Activated T-helper 1 cell treated with anti-CD3 and anti-CD28 coated beads, Interleukin-2, amount 50 U/mL, for 16 hours (primary cell): Measurements from ENCODE around the gene PIK3R6.

Source experiments
- DNase-seq, 2 donors: peaks; one replicate each; pipeline ENCODE4 v3.0.0-alpha.2; 2020; ENCODE audit warnings: low read depth in 1 of 2, low spot score in 1 of 2

PIK3R6 gene

DNA sequence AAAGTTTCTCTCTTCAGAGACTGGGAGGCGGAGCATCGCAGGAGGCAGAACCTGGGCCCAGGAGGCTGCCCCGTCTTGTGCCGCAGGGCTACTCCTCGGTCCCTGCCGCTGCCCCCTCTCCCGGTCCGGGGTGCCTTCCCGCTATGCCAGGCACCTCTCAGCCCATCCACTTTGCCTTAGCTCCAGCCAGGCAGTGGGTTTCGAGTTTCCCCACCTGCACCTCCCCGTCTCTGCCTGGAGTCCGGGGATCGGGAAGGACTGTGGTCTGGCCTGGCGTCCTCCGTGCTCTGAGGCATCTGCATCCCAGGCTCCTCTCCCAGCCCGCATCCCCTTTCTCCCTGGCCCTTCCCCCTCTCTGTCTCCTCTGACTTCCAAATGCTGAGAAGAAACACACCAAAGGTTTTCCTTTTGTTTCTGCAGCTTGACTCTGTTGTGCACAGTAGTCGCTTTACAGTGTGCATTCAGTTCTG is 26.8 kb upstream of the PIK3R6 start:
- DNase-seq: no peak

DNA sequence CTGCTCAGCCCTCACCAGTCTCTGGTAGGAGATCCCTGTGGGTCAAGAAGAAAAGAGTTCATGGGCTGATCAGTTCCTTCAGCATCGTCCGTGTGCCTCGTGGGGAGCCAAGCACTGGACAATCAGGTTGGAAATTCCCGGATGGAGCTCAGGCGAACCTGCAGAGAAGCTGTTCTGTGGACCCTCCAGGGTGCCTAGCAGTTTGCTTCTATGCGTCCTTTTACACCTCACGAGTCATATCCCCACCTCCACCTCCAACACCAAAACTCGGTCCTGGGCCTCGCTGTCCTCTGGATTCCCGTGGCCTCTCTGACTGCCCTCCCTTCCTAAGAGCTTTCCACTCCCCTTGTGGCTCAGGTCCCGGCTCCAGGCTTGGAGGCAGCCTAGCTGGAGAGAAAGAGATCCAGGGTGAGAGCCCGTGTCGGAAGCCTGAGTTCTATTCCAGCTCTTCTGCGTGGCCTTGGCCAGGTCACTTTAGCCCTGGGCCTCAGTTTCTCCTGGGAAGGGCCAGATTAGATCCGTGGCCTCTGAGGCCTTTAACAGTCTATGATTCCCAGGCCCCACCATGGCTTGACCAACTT is 26.2 kb upstream of the PIK3R6 start:
- no peak for DNase-seq

DNA sequence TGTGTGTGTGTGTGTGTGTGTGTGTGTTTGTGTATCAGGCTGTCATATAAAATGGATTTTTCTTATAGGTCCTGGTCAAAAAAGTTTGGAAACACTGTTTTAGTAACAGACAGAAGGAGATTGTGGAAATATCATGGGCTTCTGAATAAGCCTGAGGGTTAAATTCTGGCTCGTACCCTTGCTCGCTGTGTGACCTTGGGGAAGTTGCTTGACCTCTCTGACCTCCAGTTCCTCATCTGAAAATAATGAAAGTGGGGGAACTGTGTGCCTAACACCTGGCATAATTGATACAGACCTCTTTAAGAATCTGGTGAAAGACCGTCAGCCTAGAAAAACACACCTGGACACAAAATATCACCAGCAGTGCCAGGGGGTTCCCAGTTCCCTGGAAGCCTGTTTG is 25.6 kb upstream of the PIK3R6 start:
- DNase-seq: no peak

DNA sequence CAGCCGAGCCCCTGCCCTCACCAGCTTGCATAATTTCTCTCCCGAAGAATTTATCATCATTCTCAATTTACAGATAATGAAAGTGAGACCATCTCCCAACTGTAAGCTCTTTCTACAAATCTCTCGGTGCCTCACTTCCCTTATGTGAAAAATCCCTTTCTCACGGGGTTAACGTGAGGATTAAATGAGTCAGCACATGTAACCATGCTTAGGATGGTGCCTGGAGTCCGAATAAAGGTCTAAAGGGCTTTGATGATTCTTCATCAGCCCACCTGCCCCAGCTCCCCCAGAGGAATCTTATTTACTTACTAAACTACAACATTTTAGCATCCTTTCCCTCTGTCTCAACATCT is 24.8 kb upstream of the PIK3R6 start:
- DNase-seq: no peak

DNA sequence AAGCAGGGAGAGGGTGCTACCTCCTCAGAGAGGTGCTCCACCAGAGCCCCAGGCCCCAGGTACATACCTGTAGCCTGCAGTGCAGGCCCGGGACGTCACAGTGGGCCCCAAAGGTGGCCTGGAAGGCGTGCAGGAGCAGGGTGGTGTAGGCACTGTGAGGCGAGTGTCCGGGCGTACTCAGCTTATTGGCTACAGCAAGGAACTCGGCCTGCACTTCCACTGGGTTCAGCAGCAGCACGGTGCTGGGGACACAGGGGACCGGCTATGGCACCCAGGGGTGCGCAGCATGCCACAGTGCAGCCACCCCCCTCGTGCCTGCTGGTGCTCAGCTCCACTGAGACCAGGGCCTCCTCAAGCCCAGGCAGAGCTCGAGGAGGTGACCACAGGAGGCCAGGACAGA is 23.2 kb upstream of the PIK3R6 start:
- DNase-seq: no peak

DNA sequence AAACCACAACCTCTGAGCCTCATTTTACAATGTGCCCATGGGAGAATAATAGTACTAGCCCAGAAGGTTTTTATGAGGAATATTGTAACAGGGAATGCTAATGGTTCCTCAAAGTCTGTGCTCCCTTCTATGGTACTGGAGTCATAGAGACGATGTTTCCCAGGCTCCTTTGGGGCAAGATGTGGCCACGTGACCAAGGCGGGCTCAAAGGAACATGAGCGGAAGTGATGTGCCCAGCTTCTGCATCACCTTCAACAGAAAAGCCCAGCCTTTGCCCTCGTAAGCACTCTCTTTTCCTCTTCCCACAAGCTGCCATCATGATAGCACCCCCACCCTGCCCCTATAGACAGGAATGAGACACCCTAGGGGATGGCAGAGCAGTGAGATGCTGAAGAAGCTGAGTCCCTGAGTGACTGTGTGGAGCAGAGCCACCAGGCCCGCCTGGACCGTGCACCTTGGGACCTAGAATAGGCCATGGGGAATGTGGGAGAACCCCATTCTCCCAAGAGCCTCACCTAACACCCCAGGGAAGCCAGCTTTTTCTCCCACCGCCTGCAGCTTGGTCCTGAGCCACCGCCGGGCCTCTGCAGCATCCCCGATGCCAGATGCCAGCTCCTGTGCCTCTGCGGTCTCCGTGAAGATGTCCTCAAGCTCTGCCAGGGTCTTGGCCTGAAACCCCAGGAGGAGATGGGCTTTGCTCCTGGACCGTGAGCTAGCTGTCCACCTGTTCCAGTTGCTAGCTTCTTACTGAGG is 22.2 kb upstream of the PIK3R6 start:
- DNase-seq: no peak

DNA sequence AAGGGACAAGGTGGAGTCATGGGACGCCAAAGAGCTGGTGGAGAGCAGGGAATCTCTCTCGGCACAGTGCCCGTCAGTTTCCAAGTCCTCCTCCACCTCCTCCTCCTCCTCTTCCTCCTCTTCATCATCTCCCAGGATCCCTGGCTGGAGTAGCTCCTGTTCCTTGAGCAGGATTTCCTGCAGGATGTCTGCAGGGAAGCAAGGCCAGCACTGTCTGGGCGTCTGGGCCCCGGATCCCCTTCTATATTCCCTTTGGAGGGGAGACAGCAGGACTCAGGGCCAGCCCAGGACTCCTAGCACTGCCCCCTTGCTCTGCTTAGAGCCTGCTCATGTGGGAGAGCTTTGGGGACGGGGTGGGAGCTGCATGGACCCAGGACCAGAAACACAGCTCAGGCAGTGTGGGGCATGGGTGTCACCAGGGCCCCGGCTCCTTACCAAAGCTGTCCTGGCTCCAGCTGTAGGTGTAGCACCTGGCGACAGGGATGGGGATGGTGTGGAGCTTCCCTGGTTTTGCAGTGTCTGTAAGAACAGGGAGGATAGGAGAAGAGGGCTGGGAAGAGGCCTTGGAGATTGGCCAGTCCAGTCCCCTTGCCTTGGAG is 21.3 kb upstream of the PIK3R6 start:
- DNase-seq: no peak

DNA sequence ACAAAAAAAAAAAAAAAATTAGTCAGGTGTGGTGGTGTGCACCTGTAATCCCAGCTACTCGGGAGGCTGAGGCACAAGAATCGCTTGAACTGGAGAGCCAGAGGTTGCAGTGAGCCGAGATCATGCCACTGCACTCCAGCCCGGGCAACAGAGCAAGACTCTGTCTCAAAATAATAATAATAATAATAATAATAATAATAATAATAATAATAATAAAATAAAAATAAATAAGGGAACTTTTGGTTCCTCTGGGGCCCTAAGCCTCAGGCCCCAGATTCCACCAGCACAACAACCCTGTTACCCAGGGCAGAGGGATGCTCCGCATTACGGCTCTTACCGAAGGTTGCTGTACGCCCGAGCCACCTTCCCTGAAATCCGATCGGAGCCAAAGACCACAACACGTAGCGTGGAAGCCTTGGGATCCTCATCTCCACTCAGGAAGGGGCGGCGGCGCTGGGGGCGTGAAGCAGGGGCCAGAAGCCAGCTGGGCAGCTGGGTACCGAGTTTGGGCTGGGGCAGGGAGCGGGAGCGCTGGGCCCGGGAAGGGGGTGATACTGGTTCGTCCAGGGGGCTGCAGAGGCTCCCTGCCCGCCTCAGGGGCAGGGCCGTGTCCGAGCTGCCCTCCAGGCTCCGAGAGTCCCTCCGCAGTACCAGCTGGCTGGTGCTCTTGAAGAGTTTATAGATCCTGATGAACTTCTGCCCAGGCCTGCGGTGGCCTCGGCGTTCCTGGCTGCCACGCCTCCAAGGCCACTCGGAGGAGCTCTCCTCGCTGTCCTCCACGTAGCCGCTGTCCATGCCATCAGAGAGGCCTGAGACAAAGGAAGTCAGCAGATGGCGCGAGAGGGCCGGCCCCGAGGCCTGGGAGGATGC is 20.6 kb upstream of the PIK3R6 start:
- no peak for DNase-seq

DNA sequence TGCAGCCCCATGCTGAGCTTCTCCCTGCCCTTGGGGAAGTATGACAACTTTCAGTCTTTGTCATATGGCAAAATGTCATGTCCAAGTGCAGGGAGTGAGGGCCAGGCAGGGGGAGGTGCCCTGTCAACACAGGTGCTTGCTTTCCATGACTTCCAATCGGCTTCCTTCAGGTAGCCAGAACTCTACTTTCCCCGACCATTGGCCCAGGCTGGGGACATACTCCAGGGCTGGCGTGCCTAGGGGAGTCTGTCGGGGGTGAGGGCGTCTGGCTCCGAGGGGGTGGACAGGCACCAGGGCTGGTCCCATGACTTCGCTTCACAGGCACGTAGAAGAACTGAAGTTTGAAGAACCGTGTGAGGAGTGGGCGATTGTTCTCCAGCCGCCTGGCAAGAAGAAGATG is 19.8 kb upstream of the PIK3R6 start:
- no peak for DNase-seq

DNA sequence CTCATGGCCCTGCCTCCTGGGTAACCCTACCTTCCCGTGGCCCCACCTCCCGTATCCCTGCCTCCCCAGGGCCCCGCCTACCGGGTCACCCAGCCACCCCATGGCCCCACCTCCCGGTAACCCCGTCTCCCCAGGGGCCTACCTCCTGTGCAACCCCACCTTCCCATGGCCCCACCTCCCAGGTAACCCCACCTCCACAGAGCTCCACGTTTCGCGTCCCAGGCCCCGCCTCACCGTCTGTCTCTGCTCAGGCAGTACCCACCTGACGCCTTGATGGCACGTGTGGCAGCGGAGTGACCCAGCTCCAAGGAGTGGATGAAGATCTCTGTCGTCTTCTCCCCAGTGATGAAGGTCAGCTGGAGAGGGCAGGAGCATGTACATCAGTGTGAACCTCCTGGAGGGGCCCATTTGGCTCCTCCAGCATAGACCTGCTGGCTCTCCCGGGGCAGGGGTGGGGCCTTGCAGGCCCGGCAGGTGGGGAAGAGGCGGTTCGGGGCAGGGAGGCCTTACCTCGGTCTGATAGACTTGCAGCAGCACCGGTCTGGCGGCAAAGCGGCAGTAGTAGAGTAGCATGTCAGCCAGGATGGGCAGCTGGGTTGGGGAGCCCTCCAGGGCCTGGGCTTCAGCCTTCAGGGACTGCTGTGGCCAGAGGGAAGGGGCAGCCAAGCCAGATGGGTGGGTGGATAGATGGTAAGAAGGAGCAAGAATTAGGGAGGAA is 18.7 kb upstream of the PIK3R6 start:
- no peak for DNase-seq

DNA sequence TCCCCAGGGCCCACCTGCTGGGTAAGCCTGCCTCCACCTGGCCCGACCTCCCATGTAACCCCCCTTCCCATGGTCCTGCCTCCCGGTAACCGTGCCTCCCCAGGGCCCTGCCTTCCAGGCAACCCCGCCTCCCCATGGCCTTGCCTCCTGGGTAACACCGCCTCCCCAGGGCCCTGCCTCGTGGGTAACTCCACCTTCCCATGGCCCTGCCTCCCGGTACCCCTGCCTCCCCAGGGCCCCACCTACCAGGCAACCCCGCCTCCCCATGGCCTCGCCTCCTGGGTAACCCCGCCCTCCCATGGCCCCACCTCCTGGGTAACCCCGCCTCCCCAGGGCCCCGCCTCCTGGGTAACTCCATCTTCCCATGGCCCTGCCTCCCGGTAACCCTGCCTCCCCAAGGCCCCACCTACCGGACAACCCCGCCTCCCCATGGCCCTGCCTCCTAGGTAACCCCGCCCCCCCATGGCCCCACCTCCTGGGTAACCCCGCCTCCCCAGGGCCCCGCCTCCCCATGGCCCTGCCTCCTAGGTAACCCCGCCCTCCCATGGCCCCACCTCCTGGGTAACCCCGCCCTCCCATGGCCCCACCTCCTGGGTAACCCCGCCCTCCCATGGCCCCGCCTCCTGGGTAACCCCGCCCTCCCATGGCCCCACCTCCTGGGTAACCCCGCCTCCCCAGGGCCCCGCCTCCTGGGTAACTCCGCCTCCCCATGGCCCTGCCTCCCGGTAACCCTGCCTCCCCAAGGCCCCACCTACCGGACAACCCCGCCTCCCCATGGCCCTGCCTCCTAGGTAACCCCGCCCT is 17.9 kb upstream of the PIK3R6 start:
- DNase-seq: peak in 1 of 2 donors; percentile 54

DNA sequence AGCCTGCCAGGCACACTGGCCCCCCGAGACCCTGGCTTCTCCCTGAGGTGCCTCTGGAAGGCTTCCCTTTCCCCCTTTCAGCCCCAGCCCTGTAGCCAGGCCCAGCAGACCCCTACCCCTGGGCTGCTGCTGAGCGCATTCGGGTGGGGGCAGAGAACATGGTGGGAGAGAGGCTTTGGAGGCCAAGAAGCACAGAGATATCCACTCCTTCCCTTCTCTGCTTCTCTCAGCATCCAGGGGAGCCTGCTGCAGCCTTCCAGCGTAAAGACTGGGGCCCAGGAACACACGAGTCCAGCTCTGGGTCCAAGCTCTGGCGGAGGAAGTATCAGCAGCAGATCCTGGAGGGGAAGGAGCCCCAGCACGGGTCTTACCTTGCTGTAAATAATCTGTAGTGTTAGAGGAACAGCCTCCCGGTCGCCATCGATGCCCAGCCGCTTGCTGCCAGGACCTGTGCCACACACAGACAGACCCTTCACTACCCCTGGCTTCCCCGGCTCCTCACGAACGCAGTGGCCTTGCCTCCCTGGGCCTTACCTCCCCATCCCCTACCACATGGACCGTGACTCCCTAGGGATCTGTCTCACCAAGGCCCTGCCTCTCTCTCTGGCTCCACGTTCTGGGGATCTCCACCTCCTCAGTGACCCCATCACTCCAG is 17.0 kb upstream of the PIK3R6 start:
- no peak for DNase-seq

DNA sequence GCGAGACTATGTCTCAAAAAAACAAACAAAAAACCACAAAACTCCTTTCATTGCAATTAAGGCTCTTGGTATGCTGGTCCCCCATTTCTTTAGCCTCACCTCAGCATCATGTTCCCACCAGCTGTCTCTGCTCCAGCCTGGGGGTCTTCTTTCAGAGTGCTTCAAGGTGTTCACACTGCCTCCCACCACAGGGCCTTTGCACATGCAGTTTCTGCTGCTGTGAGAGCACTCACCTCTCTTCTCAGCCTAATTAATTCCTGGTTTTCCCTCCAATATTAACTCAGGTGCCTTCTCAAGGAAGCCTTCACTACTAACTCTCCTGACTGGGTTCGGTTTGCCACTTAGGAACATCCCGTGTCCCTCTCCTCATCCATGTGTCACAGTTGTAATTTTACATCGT is 15.9 kb upstream of the PIK3R6 start:
- DNase-seq: no peak

DNA sequence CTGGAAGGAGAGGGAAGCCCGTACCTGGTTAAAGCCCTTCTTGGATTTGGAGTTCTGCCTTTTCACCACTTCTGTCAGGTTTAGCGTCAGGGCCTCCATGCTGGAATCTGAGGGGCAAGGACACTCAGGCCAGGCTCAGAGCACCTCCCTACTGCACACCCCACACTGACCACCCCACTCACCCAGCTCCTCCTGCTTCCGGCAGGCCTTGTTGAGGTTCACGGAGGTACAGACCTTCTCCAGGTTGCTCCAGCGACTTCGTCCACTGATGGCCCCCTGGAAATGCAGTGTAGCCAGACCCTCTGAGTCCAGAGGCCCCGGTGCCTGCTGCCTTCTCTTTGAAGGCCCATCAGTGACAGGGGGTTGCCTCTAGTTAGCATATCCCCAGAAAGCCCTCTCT is 14.1 kb upstream of the PIK3R6 start:
- no peak for DNase-seq

DNA sequence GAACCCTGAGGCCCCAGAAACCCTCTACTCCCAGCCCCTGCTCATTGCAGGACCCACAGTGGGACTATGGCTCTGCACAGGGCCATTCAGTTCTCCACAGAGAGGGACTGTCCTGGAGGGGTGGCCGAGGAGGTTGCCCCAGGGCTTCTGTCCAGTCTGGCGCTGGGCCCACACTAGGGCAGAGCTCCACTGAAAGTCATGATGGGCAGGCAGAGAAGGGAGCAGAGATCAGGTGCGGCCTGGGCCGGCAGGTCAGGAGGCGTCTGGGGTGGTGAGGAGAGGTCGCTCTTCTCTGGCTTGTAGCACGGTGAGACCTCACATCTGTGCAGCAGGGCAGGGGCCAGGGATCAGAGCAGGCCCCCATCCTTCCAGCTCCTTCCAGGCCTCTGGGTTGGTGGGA is 13.0 kb upstream of the PIK3R6 start:
- no peak for DNase-seq

DNA sequence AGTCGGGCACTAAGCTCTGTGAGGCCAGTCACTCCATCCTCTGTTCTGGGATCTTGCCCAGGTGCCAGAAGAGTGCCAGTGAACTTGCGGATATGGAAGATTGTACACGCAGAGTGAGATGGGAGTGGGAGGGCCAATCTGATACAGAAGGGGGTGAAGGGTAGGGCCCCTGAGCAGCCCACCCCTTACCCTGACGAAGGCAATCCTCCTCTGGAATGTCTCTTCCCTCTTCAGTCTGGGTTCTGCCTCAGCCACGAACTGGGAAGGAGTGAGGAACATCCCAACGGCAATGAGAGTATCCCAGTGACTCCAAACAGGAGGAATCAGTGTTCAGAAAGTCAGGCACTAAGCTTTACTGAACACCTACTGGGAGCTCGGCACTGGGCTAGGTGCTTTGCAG is 11.9 kb upstream of the PIK3R6 start:
- no peak for DNase-seq

DNA sequence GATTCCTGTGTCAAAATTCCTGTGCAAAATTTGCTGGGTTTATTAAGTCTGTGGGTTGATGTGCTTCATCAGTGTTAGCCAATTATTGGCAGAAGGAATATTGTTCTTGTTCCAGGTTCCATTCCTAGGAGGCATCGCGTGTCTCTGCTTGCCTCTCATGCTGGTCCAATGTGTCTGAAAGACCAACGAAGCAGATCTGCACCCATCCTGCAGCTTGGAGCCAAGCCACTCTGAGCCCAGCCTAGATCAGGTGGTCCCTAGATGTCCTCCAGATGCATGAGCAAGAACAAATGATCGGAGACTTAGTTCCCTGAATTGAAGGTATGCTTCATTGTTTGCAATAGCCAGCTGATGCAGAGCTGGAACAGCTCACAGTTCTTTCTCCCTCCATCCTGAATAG is 10.5 kb upstream of the PIK3R6 start:
- DNase-seq: no peak

DNA sequence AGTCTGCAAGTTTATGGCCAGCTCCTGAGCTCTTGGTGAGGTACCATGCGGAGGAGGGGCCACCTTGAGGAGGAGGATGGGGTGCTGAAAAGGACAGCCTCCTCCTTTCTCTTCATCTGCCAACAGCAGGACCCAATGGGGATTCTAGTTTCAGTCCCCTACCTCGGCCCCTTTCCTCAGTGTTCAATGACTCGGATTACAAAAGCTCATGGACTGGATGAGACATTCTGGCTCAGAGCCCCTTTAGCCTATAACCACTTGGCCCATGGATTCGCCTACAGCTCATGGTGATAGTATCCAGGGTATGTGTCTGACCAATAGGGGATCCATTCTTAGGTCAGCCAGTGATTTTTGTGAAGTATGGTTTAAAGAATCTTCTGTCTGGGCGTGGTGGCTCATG is 8.5 kb upstream of the PIK3R6 start:
- DNase-seq: no peak

DNA sequence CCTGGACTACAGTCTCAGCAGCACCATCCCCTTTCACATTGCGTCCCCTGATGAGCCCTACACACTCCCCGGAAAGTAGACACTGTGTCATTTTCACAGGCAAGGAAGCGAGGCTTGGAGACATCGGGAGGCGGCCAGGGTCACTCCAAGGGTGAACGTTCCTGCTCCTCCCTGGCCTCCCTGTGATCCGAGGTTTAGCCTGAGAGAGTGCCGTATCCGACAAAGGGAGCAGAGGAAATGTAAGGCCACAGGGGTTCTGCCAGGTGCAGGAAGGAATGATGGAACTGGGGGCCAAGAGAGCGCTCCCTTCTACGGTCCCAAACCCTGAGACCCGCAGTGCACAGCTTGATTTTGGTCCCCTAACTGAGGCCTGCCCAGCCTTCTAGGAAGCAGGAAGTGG is 8.0 kb upstream of the PIK3R6 start:
- DNase-seq: no peak
